T-helper 2 cell treated with Interferon-gamma antibody and Interleukin-4, amounts not matched to agents 5 μg/mL and 100 μg/mL, for 36 hours (primary cell): ENCODE results near the gene PARP14.
"Not testable (repeated sequence)": the region's sequence is repeated elsewhere in the genome, so short reads cannot be mapped to it uniquely, and the experiment has no call there.

ENCODE experiments used
- DNase-seq: peaks from one replicate; pipeline ENCODE4 v3.0.0; 2021; ENCODE audit warnings: low spot score
- H3K27ac Mint-ChIP-seq: one replicate; pipeline ENCODE4 v1.8.0; 2021; ENCODE audit warnings: mild to moderate bottlenecking, mixed read lengths
- H3K27me3 Mint-ChIP-seq: one replicate; pipeline ENCODE4 v1.8.0; 2021; ENCODE audit warnings: low read depth, mixed read lengths
- H3K36me3 Mint-ChIP-seq: one replicate; pipeline ENCODE4 v1.8.0; 2021; ENCODE audit warnings: low read depth, mixed read lengths
- H3K4me1 Mint-ChIP-seq: one replicate; pipeline ENCODE4 v1.8.0; 2021; ENCODE audit warnings: low read depth, mixed read lengths
- H3K4me3 Mint-ChIP-seq: one replicate; pipeline ENCODE4 v1.8.0; 2022; ENCODE audit warnings: mild to moderate bottlenecking, moderate library complexity, mixed read lengths
- H3K9me3 Mint-ChIP-seq: one replicate; pipeline ENCODE4 v1.8.0; 2021; ENCODE audit warnings: mixed read lengths

Gene PARP14

DNA sequence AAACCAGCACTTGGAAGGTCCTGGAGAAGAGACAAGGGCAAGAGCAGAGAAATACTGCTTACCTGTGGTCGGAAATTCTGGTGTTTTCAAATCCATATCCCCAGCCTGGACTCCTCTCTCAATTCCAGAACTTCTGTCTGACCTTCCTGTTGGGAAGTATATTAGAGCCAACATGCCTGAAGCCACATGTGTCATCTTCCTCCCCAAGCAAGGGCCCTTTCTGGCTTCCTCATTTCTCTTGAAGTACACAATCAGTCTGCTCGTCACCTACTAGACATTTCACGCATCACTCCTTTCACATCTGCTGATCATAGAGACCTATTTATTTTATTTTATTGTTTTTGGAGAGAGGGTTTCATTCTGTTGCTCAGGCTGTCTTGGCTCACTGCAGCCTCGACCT, 8.4 kb downstream of the PARP14 start:
- Mint-ChIP-seq H3K4me1 (peaks cover 18% of the 10 kb centered on the region), H3K27me3 (no peaks in the 10 kb centered on the region), H3K4me3 (no peak overlapping the region)

DNA sequence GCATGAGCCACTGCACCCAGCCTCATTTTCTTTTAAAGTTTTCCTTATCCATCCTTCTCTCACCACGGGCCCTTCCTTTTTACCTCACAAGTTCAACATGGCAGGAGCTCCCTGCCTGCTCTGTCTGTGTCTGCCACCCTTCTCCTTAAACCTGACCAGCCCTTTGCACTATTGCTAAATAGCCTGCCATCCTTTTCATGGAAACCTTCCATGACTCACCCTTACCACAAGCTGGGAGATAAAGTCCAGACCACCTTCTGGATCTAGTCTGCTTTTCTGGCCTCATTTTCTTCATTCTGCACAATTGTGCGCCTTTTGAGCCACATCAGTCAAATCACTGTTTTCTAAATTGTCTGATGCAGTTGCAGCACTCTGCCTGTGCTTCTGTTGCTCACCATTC, 8.9 kb downstream of the PARP14 start:
- H3K4me1 Mint-ChIP-seq: peaks cover 14% of the 10 kb centered on the region
- no peak for DNase-seq
- H3K27me3 Mint-ChIP-seq: no peaks in the 10 kb centered on the region
- H3K27ac Mint-ChIP-seq: no peak overlapping the region
- H3K36me3 Mint-ChIP-seq: peaks cover 55% of the 10 kb centered on the region
- H3K9me3 Mint-ChIP-seq: no peaks in the 10 kb centered on the region
- no peak overlapping the region for H3K4me3 Mint-ChIP-seq

More for the DNA sequence above, 8.4 kb downstream of the PARP14 start:
- H3K9me3 Mint-ChIP-seq: no peaks in the 10 kb centered on the region
- H3K36me3 Mint-ChIP-seq: peaks cover 56% of the 10 kb centered on the region
- no peak overlapping the region for H3K27ac Mint-ChIP-seq
- no peak for DNase-seq

DNA sequence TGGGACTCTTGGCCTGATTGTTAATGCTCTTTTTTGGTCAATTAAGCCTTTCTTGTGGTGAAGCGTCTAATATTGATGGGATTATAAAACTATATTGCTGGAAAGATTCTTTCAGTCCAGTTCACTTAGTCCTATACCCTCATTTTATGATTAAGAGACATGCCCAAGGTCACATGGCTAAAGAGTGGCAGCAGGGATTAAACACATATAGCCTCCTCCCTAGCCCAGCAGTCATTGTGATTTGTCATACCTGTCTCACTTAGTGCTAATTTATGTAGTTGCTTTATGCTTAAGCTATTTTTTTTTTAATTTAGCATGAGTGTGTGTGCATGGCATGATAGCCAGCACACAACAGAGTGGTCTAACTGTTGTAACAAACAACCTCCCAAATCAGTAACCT, 9.5 kb downstream of the PARP14 start:
- DNase-seq: no peak
- H3K4me1 Mint-ChIP-seq: peaks cover 15% of the 10 kb centered on the region
- H3K27me3 Mint-ChIP-seq: no peaks in the 10 kb centered on the region
- H3K36me3 Mint-ChIP-seq: peaks cover 57% of the 10 kb centered on the region
- no peak overlapping the region for H3K27ac Mint-ChIP-seq
- H3K9me3 Mint-ChIP-seq: no peaks in the 10 kb centered on the region
- no peak overlapping the region for H3K4me3 Mint-ChIP-seq

DNA sequence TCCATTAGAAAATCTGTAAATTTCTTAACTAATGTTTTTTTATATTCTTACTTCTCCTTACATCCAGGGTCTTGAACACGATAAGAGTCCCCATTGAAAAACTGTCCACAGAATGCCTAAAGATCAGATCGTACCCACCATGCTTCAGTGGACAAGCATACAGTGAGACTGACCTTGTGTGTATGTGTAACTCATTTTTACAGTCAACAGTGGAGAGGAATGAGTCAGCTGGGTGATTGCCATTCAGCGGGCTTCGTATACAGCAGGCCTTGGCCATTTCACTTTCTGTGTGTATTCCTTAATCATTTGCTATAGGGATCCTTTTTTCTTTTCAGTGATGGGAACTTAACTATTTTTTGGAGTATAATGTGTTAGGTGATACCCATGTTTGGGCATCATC, 10.6 kb downstream of the PARP14 start:
- Mint-ChIP-seq H3K9me3 (no peaks in the 10 kb centered on the region), H3K4me1 (peaks cover 14% of the 10 kb centered on the region), H3K36me3 (peaks cover 59% of the 10 kb centered on the region), H3K27me3 (no peaks in the 10 kb centered on the region), H3K27ac (no peak overlapping the region), H3K4me3 (no peak overlapping the region)
- no peak for DNase-seq

DNA sequence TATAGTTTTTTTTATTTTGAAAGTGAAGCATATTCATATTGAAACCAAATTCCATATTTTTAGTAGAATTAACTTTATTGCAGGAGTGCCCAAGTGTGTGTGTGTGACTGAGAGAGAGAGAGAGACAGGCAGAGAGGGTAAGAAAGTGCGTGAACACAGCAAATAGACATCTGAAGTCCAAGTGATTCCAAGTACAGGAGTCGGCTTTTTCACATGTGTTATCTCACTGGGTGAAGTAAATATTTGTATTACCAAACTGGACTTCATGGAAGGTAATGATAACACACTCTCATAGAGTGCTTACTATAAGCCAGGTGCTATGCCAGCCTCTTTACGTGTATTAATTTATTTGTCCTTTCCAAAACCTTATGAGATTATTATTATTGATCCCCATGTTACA, 12.0 kb downstream of the PARP14 start:
- no peak for DNase-seq
- Mint-ChIP-seq H3K36me3 (peaks cover 68% of the 10 kb centered on the region), H3K9me3 (no peaks in the 10 kb centered on the region), H3K27ac (no peak overlapping the region), H3K27me3 (no peaks in the 10 kb centered on the region), H3K4me1 (peaks cover 10% of the 10 kb centered on the region), H3K4me3 (no peak overlapping the region)

DNA sequence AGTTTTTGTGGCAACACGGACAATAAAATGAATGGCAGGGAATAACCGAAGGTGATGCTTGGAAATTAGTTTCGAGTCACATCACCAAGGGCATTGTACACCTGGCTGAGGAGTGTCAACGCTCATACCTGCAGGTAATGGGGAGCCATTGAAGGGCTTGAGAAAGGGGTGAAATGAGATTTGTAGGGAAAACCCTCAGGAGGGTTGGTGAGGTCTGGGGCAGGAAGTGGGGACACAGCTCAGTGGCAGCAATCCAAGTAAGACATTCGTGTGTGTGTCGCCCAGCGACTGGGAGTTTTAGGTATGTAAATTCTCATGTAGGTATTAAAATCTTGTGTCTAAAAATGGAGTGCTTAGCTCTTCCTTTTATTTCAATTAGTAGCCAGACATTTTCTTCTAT, 14.3 kb downstream of the PARP14 start:
- Mint-ChIP-seq H3K4me3 (no peak overlapping the region), H3K27me3 (no peaks in the 10 kb centered on the region), H3K27ac (no peak overlapping the region), H3K9me3 (no peaks in the 10 kb centered on the region), H3K4me1 (peaks cover 10% of the 10 kb centered on the region), H3K36me3 (peaks cover 76% of the 10 kb centered on the region)
- DNase-seq: no peak

DNA sequence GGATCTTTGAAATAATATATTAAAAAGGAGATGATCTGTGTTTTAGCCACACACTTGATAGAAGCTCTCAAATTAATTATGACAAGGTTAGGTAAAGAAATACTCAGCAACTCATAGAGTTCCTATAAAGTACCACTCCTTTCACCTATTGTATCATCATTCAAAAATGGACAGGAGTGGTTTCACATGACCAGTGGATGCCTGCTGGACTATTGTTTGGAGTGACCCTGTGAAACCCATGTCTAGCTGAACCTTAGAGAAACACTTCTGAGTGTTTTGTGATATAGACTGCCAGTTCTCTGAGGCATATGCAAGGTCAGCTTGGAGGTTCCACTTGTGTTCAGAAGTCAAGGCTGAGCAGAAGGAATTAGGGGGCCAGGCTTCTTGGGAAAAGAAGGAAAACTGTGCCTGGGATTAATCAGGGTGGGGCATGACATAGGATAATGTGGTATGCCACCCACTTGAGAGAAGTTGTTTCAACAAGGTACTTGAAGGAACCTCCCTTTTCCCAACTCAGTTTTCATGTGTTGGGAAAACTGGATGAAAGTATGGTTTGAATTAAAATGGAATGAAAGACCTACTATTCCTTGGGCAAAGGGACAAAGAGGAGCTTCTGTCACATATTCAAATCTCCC, 15.4 kb downstream of the PARP14 start:
- peaks cover 82% of the 10 kb centered on the region for H3K36me3 Mint-ChIP-seq
- no peak overlapping the region for H3K4me3 Mint-ChIP-seq
- peaks cover 10% of the 10 kb centered on the region for H3K4me1 Mint-ChIP-seq
- H3K27me3 Mint-ChIP-seq: no peaks in the 10 kb centered on the region
- H3K27ac Mint-ChIP-seq: no peak overlapping the region
- no peak for DNase-seq
- no peaks in the 10 kb centered on the region for H3K9me3 Mint-ChIP-seq

DNA sequence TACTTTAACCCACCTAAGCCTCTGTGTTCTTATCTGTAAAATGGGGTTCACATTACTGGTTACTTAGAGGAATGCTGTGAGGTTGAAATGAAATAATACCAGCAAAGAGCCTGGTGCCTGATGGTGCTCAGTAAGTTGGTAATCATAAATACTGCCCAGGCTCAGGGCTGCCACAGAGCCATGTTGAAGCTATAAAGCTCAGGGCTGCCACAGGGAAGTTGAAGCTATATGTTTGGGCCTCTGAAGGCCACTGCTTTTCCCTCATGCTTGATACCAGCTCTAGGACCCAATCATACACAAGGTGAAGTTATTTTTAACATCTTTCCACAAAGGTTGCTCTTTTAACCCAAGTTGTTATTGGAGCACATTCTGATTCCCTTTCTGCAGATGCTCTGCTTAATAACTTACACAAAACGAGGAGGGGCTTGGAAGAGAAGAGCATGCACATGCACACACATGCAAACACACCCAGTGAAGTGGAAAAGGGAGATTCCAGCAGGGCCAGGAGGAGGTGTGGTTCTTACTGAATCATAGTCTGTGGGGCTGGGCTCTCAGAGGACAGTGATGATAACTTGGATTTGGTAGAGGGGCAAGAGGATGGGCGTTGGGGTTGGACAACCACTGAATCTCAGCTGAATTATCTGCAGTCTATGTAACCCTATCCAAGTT, 17.4 kb downstream of the PARP14 start:
- H3K27me3 Mint-ChIP-seq: no peaks in the 10 kb centered on the region
- no peak for DNase-seq

DNA sequence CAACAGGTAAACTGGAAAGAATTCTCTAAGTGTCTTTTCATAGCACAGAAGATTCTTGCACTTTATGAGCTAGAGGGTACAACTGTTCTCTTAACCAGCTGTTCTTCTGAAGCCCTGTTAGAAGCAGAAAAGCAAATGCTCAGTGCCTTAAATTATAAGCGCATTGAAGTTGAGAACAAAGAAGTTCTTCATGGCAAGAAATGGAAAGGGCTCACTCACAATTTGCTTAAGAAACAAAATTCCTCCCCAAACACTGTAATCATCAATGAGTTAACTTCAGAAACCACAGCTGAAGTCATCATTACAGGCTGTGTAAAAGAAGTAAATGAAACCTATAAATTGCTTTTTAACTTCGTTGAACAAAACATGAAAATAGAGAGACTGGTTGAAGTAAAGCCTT, 19.6 kb downstream of the PARP14 start:
- Mint-ChIP-seq H3K27ac (no peak overlapping the region), H3K36me3 (peaks cover 79% of the 10 kb centered on the region)

More for the DNA sequence above, 17.4 kb downstream of the PARP14 start:
- peaks cover 78% of the 10 kb centered on the region for H3K36me3 Mint-ChIP-seq
- peak overlapping the region; percentile 3 for H3K27ac Mint-ChIP-seq
- no peak overlapping the region for H3K4me3 Mint-ChIP-seq
- peaks cover 8% of the 10 kb centered on the region for H3K4me1 Mint-ChIP-seq
- no peaks in the 10 kb centered on the region for H3K9me3 Mint-ChIP-seq

DNA sequence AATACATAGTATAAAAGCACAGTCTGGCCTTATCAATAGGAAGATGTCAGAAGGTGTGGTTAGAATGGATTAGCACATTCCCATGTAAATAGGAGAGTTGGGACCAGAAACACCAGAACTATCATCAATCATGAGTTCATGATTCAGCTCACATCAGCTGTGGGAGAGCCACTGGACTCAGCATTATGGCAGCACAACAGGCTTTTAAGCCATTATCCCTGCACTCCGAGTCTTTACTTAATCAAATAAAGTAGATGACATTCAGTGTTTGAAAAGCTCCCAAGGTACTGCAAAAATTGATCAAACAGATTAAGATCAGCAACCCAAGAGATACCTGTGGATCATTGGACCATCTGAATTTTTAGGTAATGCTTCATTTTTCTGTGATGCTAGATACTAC, 24.7 kb downstream of the PARP14 start:
- Mint-ChIP-seq H3K4me1 (peaks cover 10% of the 10 kb centered on the region), H3K36me3 (peaks cover 84% of the 10 kb centered on the region), H3K27ac (no peak overlapping the region), H3K4me3 (no peak overlapping the region), H3K9me3 (no peaks in the 10 kb centered on the region), H3K27me3 (no peaks in the 10 kb centered on the region)
- DNase-seq: no peak

More for the DNA sequence above, 19.6 kb downstream of the PARP14 start:
- DNase-seq: no peak
- Mint-ChIP-seq H3K4me1 (peaks cover 5% of the 10 kb centered on the region), H3K9me3 (no peaks in the 10 kb centered on the region), H3K4me3 (no peak overlapping the region), H3K27me3 (no peaks in the 10 kb centered on the region)

DNA sequence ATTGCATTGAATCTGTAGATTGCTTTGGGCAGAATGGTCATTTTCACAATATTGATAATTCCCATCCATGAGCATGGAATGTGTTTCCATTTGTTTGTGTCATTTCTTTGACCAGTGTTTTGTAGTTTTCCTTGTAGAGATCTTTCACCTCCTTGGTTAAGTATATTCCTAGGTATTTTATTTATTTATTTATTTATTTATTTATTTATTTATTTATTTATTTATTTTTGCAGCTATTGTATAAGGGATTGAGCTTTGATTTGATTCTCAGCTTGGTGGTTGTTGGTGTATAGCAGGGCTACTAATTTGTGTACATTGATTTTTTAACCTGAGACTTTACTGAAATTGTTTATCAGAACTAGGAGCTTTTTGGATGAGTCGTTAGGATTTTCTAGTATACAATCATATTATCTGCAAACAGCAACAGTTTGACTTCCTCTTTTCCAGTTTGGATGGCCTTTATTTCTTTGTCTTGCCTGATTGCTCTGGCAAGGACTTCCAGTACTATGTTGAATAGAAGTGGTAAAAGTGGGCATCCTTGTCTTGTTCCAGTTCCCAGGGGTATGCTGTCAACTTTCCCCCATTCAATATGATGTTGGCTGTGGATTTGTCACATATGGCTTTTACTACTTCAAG, 30.1 kb downstream of the PARP14 start:
- peaks cover 27% of the 10 kb centered on the region for H3K4me1 Mint-ChIP-seq
- peak overlapping the region; percentile 3 for H3K4me3 Mint-ChIP-seq

DNA sequence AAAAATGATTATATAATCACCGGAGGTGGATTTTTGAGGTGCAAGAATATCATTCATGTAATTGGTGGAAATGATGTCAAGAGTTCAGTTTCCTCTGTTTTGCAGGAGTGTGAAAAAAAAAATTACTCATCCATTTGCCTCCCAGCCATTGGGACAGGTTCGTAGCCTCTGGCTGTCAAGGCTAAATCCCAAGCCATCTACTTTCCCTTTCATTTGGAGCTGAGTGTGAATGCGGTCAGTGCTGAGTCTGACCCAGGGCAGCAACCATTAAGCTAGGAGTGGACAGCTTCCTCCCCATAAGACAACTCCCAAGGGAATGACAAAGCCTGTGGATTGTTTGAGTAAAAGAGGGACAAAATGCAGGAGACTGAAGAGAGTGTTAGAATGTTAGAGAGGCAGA, 33.6 kb downstream of the PARP14 start:
- peaks cover 24% of the 10 kb centered on the region for H3K4me1 Mint-ChIP-seq
- H3K27ac Mint-ChIP-seq: no peak overlapping the region
- peaks cover 83% of the 10 kb centered on the region for H3K36me3 Mint-ChIP-seq
- no peaks in the 10 kb centered on the region for H3K27me3 Mint-ChIP-seq
- DNase-seq: no peak
- no peaks in the 10 kb centered on the region for H3K9me3 Mint-ChIP-seq
- no peak overlapping the region for H3K4me3 Mint-ChIP-seq

More for the DNA sequence above, 30.1 kb downstream of the PARP14 start:
- H3K36me3 Mint-ChIP-seq: peaks cover 85% of the 10 kb centered on the region
- DNase-seq, H3K27me3 Mint-ChIP-seq, H3K9me3 Mint-ChIP-seq, H3K27ac Mint-ChIP-seq: not testable (repeated sequence)

DNA sequence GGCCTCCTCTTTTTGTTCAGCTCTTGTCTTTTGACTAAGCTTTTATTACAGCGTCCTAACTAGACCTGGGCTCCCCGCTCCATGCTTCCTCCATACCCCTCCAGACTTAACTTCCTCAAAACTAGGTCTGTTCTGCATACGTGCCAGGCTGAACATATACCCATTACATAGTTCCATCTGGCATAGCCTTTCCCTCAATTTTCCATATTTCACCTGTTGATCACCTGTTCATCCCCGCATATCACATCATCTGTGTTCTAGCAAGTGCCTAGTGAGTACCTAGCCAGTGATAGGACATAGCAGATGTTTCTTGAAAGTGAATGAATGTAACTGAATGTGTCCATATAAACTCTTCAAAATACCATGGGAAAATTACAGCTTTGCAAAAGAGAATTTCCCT, 36.0 kb downstream of the PARP14 start:
- H3K4me1 Mint-ChIP-seq: peaks cover 6% of the 10 kb centered on the region
- H3K27me3 Mint-ChIP-seq: no peaks in the 10 kb centered on the region
- H3K4me3 Mint-ChIP-seq: no peak overlapping the region
- H3K9me3 Mint-ChIP-seq: no peaks in the 10 kb centered on the region
- no peak for DNase-seq
- H3K36me3 Mint-ChIP-seq: peaks cover 79% of the 10 kb centered on the region
- no peak overlapping the region for H3K27ac Mint-ChIP-seq

DNA sequence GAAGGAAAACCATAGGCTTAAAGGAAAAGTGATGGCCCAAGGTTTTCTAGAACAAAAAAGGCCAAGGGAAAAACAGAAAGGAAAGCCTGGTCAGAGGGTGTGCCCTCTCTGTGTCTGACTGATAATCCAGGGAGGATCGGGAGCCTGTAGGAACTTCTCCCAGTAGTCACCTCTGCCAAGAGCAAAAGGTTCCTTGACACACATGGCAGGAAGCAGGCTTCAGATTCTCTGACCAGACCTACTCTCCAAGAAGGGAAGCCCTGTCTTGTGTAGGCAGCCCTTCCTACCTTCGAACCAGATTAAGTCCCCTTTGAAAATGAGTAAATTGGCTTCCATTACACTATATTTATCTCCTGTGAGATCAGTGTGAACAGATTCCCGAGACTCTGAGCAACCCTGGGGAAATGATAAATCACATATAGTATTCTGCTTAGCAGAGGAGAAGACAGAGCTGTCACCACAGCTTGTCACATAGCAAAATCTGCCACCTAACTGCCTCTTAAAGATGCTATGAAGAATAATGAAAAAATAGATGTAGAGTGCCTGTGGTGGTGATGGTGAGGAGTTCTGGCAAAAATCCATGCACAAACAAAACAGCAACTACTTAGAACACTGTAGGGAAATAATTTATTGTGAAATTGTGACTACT, 38.8 kb downstream of the PARP14 start:
- H3K27ac Mint-ChIP-seq: no peak overlapping the region
- H3K4me3 Mint-ChIP-seq: no peak overlapping the region
- no peak for DNase-seq
- H3K9me3 Mint-ChIP-seq: no peaks in the 10 kb centered on the region
- peaks cover 82% of the 10 kb centered on the region for H3K36me3 Mint-ChIP-seq
- no peaks in the 10 kb centered on the region for H3K27me3 Mint-ChIP-seq
- H3K4me1 Mint-ChIP-seq: no peaks in the 10 kb centered on the region
